Activated T-helper 1 cell treated with anti-CD3 and anti-CD28 coated beads, Interleukin-2, amount 50 U/mL, for 16 hours (primary cell): ENCODE data around the gene TUBGCP6.
"Not testable (repeated sequence)": the region's sequence is repeated elsewhere in the genome, so short reads cannot be mapped to it uniquely, and the experiment has no call there.

ENCODE experiments used
- DNase-seq, 2 donors: peaks; one replicate each; pipeline ENCODE4 v3.0.0-alpha.2; 2020; ENCODE audit warnings: low read depth in 1 of 2, low spot score in 1 of 2

The TUBGCP6 gene

DNA sequence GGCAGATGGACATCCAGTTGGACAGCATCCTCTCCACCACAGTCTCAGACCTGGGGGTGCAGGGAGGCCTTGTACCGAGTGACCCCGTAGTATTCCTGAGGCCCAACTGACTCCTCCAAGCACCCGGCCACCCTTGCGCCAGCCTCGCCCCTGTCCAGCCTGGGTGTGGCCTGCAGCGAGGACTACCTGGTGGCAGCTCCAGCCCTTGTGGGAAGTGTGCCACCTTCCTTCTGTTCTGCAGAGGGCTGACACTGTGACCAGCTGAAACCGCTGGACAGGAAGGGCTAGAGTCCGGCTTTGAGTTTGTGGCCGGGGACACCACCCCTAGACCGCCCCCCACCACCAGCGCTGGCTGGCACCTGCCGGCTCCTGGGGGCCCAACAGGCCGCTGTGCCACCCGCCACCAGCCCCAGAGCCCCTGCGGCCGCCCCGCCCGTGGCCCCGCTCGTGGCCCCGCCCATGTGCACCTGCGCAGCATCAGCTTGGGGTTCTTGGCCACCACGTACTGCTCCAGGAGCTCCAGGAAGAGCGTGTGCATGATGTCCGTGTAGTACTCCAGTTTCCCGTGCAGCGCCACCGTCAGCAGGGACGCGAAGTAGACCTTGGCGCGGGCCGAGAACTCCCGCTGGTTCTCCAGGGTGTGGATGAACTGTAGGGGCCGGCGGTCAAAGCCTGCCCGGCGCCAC, 35.3 kb upstream of the TUBGCP6 start:
- DNase-seq = no peak

DNA sequence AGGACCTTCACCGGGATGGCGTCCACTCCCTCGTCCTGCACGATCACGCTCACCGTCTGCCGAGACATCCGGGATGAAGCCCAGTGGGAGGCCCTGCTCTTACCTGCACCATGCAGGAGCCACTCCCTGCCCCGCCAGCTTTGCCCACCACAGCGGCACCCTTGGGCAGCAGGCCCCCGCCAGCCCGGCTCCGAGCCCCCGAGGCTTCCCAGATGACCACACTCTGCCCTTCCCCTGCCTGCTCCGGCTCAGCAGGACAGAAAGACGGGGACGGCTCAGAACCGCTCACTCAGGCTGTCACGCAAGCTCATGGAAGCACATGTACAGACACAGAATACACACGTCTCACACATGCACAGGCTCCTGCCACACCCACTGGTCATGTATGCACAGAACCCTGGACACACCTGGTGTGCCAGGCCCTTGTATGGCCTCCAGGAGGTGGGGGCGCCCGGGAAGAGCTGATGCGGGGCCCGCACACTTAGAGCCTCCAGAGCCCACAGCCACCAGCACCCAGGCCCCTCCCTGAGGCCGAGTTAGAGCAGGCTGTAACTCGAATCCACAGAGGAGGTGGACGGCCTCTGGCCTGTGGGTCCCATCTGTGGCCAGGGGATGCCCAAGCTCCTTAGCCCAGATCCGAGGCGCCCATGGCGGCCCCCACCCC, 34.3 kb upstream of the TUBGCP6 start:
- DNase-seq = no peak

DNA sequence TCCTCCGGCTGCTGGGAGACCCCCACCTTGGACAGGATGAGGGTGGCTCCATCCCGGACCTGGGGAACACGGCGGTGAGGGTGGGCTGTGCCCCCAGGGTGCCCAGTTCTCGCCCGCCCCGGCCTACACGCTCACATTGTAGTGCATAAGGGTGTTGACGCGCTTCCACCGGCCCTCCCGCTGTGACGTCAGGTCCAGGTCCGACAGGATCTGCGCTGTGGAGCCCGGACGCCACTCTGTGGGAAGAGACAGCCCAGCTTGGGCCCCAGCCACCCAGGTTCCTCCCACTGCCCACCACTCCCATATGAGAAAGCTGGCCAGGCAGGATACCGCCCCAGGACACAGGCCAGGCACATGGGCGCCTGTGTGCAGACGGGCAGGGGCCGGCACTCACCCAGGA, 33.6 kb upstream of the TUBGCP6 start:
- DNase-seq = no peak

DNA sequence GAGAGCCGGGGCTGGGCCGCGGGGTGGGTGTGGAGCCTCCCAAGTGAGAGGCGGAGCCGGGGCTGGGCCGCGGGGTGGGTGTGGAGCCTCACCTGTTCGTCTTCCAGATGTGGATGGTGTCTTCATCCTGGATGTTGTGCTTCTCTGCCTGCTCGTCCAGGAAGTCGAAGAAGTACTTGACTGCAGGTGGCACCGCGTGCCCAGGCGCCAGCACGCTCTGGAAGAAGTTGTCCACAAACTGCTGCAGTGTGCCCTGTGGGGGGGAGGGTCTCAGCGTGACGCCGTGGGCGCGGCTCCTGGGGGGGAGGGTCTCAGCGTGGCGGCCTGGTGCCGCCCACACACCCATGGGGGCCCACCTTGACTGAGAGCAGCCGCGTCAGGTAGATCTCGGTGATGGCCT, 32.9 kb upstream of the TUBGCP6 start:
- no peak for DNase-seq

DNA sequence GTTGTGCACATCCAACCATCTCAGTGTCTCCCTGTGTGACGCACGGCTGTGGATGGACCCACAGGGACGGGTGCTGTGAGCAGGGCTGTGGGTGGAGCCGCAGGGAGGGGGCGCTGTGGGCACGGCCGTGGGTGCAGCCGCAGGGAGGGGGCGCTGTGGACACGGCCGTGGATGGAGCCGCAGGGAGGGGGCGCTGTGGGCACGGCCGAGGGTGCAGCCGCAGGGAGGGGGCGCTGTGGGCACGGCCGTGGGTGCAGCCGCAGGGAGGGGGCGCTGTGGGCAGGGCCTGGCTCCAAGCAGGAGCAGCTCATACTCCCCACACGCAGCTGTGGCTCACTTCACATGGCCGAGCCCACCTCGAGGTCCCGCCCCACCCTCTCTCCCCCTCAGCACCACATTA, 31.3 kb upstream of the TUBGCP6 start:
- DNase-seq = no peak

DNA sequence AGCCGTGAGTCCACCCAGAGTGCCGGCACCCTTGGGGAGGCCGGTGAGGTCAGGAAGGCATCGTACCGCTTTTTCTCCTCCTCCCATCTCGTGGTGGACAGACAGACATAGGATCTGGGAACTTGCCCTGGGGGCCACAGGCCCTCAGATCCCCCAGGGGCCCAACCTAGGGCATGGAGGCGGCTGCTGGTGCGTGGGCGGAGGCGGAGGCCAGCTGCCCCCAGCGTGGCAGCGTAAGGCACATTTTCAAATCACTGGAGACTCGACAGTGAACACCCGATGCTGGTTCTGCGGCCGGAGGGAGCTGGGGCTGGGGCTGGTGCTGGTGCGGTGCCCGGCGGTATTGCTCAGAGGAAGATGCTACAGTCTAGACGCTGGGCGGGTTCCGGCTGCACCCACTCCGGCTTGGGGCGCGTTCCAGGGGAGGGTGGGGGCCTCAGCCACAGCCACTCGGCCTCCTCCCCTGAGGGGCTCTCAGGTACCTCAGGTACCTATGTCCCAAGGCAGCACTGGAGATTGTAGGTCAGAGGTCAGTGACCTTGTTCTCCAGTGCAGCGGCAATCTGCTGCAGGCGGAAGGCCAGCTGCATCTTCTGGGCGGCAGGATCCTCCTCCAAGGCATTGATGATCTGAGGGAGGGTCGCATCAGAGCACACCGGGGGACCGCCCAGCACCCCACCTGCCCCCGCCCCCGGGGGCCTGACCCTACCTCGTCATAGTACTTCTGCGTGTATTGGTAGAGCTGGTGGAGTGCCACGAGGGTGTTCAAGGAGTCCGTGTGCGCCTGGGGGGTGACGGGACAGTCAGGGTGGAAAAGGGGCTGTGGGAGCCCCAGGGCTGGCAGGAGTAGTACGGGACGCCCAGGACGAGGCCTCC, 30.6 kb upstream of the TUBGCP6 start:
- DNase-seq = no peak

DNA sequence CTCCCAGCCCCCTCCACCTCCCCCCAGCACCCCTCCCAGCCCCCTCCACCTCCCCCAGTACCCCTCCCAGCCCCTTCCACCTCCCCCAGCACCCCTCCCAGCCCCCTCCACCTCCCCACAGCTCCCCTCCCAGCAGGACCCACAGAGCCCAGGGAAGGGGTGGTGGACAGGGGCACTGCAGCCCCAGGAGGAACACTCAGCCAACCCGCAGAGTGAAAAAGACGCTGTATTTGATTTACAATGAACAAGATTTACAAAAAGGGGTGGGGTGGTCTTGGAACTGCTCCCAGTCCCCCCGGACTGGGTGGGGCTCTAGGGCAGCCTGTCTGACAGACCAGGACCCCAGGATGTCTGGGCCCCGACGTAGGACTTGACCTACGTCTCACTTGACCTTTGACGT, 29.9 kb upstream of the TUBGCP6 start:
- no peak for DNase-seq

DNA sequence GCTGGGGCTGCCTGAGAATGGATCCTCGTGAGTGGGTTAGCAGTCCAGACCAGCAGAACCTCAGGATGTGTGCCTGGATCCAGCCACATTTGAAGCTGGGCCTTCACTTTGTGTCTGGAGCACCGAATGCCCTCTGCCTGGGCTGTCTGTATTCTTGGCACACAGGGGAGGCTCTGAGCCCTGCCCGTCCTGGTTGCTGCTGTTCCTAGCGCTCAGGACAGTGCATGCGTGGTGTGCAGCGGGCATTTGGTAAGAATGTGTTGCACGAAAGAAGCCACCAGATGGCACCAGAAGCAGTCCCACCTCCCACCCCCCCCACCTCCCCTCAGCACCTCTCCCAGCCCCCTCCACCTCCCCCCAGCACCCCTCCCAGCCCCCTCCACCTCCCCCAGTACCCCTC, 29.5 kb upstream of the TUBGCP6 start:
- no peak for DNase-seq

DNA sequence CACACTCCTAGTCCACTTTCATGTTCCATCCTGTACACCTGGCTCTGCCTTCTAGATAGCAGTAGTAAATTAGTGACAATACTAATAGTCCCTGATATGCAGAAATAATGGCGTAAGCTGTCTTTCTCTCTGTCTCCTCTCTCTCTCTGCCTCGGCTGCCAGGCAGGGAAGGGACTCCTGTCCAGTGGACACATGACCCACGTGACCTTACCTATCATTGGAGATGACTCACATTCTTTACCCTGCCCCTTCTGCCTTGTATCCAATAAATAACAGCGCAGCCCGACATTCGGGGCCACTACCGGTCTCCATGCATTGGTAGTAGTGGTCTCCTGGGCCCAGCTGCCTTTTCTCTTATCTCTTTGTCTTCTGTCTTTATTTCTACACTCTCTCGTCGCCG, 29.0 kb upstream of the TUBGCP6 start:
- not testable (repeated sequence) for DNase-seq

DNA sequence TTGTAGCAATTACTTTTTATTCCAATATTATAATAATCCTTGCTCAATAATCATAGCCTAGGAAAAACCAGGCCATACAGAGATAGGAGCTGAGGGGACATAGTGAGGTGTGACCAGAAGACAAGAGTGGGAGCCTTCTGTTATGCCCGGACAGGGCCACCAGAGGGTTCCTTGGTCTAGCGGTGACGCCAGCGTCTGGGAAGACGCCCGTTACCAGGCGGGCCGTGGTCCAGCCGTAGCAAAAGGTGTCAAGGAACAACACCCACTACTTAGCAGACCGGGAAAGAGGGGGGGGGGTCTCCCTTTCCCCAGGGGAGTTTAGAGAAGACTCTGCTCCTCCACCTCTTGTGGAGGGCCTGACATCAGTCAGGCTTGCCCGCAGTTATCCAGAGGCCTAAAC, 28.5 kb upstream of the TUBGCP6 start:
- not testable (repeated sequence) for DNase-seq

DNA sequence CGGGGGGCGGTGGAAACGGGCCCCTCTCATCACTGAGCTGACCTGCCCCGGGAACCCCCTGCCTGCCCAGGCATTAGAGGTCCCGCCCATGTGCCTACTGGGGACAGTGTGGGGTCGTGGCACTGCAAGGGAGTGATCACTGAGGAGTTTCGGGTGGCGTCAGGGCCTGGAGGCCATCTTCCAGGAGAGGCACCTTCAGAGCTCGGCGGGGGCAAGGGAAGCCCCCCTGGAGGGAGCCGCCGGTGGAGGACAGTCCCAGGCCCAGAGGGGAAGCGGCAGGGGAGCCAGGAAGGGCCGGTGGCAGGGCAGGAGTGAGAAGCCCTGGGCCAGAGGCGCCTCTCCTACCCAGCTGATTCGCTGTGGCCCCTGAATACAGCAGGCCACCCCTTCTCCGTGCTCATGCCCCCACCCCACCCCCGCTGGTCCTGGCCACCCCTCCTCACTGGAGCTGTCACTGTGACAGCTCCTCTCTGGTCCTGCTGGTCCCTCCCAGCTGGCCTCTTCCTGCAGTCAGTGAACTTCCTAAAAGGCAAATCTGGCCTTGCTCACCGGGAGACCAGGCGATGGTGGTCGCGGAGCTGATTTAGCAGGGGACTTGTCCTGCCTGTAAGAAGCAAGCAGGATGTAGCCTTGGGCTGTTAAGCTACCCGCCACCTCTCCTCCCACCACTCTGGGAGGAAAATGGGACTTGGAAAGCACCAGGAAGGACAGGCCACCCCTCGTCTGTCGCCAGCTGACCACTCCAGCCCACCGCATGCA, 27.4 kb upstream of the TUBGCP6 start:
- DNase-seq = no peak

DNA sequence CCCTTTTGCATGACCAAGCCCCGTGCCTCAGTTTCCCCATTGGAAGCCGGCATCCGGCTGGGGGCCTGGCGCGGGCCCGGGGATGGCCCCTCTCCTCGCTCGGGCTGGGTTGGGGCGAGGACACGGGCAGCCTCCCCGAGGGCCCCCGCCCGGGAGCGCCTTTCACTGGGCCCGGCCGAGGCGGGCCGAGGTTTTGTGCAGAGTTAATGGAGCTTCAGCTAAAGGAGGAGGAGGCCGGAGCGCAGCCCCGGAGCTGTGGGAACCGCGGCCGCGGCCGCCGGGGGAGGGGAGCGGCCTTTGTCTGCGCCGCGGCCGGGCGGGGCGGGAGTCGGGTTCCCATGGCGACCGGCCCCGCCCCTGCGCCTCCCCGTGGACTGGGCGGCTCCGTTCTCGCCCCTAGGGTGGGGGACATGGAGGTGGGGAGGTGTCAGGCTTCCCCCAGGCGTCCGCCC, 26.7 kb upstream of the TUBGCP6 start:
- peak in 1 of 2 donors; percentile 41 for DNase-seq

DNA sequence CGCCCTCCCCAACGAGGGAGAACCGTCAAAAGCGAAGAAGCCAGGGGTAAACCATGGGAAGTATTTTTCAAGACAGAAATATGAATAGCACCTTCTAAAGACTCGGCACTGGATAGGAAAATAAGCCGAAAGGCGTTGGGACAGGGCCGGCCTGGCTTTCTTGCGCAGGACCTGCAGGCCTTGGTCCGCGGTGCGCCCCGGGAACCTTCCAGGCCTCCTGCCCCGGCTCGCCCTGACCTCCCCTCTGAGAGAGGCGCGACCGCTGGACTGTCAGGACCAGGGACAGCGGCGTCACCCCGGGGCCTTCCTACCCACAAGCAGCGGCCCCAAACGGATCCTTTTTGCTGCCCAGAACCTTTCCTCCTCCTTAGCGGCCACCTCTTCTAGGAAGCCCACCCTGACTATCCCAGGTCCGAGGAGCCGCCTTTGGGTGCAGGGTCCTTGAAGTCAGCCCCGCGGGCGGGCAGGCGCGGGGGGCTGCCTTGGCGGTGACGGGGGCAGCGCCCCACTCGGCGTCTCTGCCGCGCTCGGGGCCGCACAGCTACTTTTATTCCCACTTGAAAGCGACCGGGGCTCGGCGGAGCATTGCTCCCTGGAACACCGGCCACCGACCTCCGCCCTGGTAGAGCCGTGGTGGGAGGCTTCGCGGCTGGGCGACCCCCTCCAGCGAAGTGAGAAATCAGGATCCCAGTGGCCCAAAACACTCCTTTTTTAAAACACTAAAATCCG, 26.0 kb upstream of the TUBGCP6 start:
- DNase-seq = peak; percentile 39 to 49

DNA sequence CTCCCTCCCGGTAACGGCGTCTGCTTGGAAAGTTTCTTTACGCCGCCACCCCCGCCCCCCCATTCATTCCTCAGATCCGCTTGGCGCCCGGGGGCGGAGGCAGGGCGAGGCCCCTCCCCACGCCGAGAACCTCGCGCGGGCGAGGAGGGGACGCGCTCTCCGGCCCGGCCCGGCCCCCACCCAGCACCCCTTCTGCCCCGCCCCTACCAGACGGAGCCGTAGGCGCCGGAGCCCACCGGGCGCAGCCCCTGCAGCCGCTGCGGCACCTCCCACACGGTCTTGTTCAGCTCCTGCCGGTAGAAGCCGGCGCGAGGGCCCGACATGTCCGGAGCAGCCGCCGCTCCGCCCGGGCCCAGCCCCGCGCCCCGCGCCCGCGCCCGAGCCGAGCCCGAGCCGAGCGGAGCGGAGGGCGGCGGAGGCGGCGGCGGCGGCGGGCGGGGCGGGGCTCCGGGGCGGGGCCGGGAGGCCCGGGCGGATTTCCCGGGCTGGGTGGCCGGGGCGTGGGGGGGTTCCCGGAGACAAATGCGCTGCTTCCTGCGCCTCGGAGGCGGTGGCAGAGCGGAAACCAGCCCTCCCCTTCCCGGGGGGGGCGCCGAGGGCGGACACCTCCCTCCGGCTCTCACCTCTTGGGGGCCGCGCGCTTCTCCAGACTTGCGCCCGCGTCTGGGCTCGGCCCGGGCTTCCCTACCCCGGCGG, 25.3 kb upstream of the TUBGCP6 start, which contains the start of gene MAPK11:
Gene MAPK11, minus strand, starts transcription at position 411 of the 696 bp plus-strand sequence. Its CDS starts 88 bp downstream, at position 323.
- peak; percentile 39 to 65 for DNase-seq

DNA sequence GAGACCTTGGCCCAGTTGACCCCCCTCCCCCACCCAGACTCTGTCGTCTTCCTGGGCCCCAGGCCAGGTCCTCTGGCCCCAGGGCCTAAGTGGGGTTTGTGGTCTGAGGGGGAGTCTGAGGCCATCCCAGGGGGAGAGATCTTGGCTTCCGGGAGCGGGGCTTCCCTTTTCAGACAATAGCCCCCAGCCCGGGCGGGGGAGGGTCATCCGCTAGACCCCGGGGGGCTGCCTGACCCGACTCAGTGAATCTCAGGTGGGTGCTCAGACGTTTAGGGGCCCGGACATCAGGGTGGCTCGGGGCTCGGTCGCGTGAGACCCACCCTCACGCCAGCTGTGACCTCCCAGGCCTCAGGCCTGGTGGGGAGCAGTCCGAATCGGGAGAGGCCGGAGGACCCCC, 24.7 kb upstream of the TUBGCP6 start:
- no peak for DNase-seq

DNA sequence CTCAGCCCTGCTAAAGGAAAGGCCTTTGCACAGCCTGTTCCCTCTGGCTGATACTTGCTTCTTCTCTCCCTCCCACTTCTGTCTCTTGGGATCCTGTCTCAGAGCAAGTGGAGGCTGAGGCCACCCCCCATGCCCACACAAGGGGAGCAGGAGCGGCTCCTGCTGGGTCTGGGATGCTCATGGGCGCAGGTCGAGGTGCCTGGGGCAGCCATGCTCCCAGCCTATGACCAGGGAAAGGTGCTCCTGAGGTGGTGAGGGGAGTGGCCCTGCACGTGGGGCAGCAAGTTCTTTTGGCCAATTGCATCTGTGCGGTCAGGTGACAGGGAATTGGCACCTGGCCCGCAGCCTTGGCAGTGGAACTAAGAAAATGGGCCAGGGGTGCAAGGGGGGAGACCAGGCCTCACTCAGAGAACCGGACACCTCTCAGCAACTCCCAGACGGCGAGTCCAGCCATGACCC, 23.9 kb upstream of the TUBGCP6 start:
- no peak for DNase-seq

DNA sequence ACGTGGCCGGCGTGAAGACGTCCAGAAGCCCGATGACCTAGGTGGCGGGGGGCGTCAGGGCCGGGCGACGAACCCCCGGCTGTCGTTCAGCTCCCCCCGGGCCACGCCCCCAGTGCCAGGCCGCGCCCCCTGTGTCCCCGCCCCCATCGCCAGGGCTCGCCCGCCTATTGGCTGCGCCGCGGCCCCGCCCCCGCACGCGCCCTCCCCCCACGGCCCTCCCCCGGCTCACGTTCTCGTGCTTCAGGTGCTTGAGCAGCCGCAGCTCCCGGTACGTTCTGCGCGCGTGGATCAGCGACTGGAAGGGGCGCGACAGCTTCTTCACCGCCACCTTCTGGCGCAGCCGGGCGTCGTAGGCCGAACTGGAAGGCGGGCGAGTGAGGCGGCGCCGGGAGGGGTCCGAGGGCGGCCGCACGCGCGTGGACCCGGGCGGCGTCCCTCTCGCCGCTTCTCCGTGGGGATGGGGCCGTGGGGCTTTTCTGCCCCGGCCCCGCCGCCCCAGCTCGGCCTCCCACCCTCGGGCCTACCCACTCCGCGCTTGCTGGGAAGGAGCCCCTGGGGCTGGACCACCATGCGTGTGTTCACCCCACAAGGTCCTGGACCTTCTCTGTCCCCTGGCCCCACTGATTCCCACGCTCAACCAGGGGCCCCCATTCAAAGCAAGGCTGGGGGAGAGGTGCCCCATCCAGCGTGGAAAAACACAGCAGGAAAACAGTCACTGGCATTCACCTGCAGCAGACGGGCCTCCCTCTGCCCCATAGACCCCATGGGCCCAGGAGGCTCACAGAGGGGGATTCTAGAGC, 23.0 kb upstream of the TUBGCP6 start:
- DNase-seq = peak in 1 of 2 donors; percentile 38

DNA sequence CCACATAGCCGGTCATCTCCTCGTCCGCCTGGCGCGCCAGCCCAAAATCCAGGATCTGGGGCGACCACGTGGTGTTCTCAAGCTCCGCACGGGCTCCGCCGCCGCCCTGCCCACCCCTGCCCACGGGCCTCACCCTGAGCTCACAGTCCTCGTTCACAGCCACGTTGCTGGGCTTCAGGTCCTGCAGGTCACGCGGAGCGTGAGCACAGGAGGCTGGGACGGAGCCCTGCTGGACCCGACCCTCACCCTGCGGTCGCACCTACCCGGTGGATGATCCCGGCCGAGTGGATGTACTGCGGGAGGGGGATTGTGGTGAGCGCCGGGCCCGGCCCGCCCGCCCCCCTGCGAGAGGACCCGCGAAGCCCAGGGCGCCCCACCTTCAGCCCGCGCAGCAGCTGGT, 22.2 kb upstream of the TUBGCP6 start:
- DNase-seq = no peak
